Activated CD8-positive, alpha-beta T cell treated with anti-CD3 and anti-CD28 coated beads for 36 hours (primary cell): ENCODE data around the gene CSPG5. TPM values are rescaled to one million over a fixed set of nuclear protein-coding genes. Genes with fewer than 3 reads are reported as not detected.

ENCODE experiments used
- ATAC-seq: fragments of 200-7000 bp; cut with Tn5 transposase; one replicate; pipeline ENCODE4 v1.10.0; 2021; ENCODE audit warnings: mild to moderate bottlenecking, moderate library complexity
- CTCF ChIA-PET: fragments of 350-600 bp; sonication (Branson Sonifier 250); formaldehyde crosslinking; loops from one replicate; lab custom pipeline; 2021; ENCODE audit warnings: antibody characterized with exemption; lab: Charles Lee
- POLR2A ChIA-PET: fragments of 350-600 bp; sonication (Branson Sonifier 250); formaldehyde crosslinking; loops from one replicate; lab custom pipeline; 2021; ENCODE audit warnings: antibody characterized with exemption; lab: Charles Lee
- DNase-seq: peaks from one replicate; pipeline ENCODE4 v3.0.0-alpha.2; 2020
- H3K27ac Mint-ChIP-seq: one replicate; pipeline ENCODE4 v1.8.0; 2021; ENCODE audit warnings: mild to moderate bottlenecking, mixed read lengths
- H3K27me3 Mint-ChIP-seq: one replicate; pipeline ENCODE4 v1.8.0; 2021; ENCODE audit warnings: mixed read lengths
- H3K36me3 Mint-ChIP-seq: one replicate; pipeline ENCODE4 v1.8.0; 2021; ENCODE audit warnings: low read depth, mixed read lengths
- H3K4me1 Mint-ChIP-seq: one replicate; pipeline ENCODE4 v1.8.0; 2021; ENCODE audit warnings: low read depth, mixed read lengths
- H3K4me3 Mint-ChIP-seq: one replicate; pipeline ENCODE4 v1.8.0; 2021; ENCODE audit warnings: mild to moderate bottlenecking, moderate library complexity, mixed read lengths
- H3K9me3 Mint-ChIP-seq: one replicate; pipeline ENCODE4 v1.8.0; 2021; ENCODE audit warnings: mixed read lengths
- intact Hi-C: fragments of 100-400 bp; cut with micrococcal nuclease; formaldehyde crosslinking; loops from one replicate; pipeline ENCODE4 v1.10.0; 2022
- total RNA-seq, 2 experiments: library from RNA; stranded (reverse); gene quantifications; one replicate each; pipeline ENCODE4 v1.2.3, GENCODE V29; 2021
- TF ChIP-seq, protein P1 (sequence below): fragments of 200-600 bp; IDR thresholded peaks from one replicate; pipeline ENCODE4 v1.8.0; 2022; ENCODE audit warnings: antibody characterized with exemption, mild to moderate bottlenecking

The CSPG5 gene
- total RNA-seq, 2 experiments from 2014 or later: 0.54 to 0.58 TPM

DNA sequence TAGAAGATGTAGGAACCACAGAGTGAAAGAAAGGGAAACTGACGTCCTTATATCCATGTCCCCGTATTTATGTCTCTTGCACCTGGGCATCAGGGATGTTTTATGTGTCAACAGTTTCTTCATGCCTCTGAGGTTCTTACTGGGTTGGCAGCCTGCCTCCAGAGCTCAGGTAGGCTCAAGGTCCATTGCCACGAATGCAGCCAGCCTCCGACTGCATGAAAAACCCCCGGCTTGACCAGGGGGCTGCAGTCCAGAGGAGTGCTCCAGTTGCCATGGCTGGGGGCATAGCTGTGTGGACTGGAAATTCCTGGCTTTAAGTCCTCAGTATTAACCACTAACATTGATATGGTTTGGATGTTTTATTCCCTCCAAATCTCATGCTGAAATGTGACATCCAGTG lies 2.8 kb upstream of the CSPG5 start:
- TF ChIP-seq, protein P1, sequence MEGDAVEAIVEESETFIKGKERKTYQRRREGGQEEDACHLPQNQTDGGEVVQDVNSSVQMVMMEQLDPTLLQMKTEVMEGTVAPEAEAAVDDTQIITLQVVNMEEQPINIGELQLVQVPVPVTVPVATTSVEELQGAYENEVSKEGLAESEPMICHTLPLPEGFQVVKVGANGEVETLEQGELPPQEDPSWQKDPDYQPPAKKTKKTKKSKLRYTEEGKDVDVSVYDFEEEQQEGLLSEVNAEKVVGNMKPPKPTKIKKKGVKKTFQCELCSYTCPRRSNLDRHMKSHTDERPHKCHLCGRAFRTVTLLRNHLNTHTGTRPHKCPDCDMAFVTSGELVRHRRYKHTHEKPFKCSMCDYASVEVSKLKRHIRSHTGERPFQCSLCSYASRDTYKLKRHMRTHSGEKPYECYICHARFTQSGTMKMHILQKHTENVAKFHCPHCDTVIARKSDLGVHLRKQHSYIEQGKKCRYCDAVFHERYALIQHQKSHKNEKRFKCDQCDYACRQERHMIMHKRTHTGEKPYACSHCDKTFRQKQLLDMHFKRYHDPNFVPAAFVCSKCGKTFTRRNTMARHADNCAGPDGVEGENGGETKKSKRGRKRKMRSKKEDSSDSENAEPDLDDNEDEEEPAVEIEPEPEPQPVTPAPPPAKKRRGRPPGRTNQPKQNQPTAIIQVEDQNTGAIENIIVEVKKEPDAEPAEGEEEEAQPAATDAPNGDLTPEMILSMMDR: no peak
- ChIA-PET CTCF (no interaction called here), POLR2A (interaction anchor here (1.0 kb wide), 1 partner anchor 9 kb away, joined by 3 read pairs; no protein-coding TSS in a partner anchor)
- no peaks in the 10 kb centered on the region for H3K9me3 Mint-ChIP-seq
- no peak for ATAC-seq
- no peaks in the 10 kb centered on the region for H3K4me1 Mint-ChIP-seq
- intact Hi-C loops: no loop called here
- H3K27ac Mint-ChIP-seq: no peak overlapping the region
- no peak overlapping the region for H3K4me3 Mint-ChIP-seq
- no peak for DNase-seq
- H3K36me3 Mint-ChIP-seq: peaks cover 3% of the 10 kb centered on the region
- H3K27me3 Mint-ChIP-seq: peaks cover 16% of the 10 kb centered on the region

DNA sequence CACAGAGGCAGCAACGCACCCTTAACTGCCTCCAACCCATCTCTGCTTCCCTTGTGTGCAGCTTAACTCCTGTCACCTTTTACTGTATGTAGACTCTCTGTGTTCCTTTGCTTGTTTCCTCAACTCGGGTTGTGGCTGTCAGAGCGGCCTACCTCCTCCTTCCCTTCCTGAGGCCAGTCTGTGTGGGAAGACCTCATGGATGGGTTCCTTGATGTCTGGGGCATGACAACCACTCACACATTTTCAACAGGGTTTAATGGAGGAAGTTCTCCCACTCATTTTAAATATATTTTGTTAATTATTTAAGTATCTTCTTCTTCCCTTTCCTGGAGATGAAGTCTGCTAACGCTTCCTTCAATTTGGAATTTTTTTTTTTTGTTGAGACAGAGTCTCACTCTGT lies 1.8 kb upstream of the CSPG5 start:
- Mint-ChIP-seq H3K27me3 (peaks cover 18% of the 10 kb centered on the region), H3K4me3 (no peak overlapping the region), H3K9me3 (no peaks in the 10 kb centered on the region), H3K27ac (no peak overlapping the region), H3K4me1 (no peaks in the 10 kb centered on the region), H3K36me3 (no peaks in the 10 kb centered on the region)
- no peak for DNase-seq
- intact Hi-C loops: no loop called here
- ChIA-PET POLR2A (interaction anchor here (0.6 kb wide), 1 partner anchor 43 kb away, joined by 3 read pairs; no protein-coding TSS in a partner anchor), CTCF (no interaction called here)
- ATAC-seq: no peak
- TF ChIP-seq, protein P1: no peak

DNA sequence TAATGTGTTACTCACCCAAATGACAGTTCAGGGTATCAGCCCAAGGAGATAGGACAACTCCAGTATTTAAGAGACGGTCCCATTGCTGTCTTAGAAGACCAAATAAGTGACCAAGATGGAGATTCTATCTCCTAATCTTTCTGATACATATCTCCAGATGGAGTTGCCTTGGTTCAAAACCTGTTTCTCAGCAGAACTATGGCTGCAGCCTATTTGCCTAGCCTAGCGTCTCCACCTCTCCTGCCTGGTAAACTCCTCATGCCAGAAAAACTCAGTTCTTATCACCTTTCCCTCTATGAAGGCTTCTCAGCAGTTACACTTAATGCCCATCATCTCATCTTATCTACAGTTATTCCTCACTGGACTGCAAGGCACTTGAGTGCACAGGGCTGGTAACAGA lies 1.2 kb upstream of the CSPG5 start:
- TF ChIP-seq, protein P1: no peak
- DNase-seq: no peak
- Mint-ChIP-seq H3K36me3 (no peaks in the 10 kb centered on the region), H3K27me3 (peaks cover 18% of the 10 kb centered on the region), H3K4me3 (peak overlapping the region; percentile 1), H3K27ac (no peak overlapping the region), H3K4me1 (no peaks in the 10 kb centered on the region), H3K9me3 (no peaks in the 10 kb centered on the region)
- ChIA-PET POLR2A (interaction anchor here (0.6 kb wide), 1 partner anchor 42 kb away, joined by 3 read pairs; no protein-coding TSS in a partner anchor), CTCF (no interaction called here)
- no peak for ATAC-seq
- intact Hi-C loops: no loop called here

DNA sequence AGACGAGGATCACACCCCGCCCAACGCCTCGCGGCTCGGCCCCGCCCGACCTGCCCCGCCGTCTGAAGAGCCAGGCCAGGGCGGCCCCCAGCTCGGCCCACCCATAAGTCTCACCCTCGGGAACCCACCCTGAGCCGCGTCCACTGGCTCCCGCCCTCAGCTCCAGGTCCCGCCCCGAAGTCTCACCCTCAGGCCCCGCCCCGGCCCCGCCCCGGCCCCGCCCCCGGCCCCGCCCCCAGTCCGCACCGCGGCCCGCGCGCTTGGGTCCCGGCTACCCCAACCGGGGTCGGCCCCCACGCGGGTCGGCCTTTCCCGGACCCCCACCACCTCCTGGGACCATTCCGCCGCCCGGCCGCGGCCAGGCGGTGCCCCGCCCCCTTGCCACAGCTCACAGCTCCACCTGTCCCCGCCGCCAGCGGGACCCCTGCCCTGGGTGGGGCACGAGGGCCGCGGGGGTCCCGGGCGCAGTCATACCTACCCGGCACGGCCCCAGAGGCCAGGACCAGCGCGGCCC lies 489 bp downstream of the CSPG5 start:
- DNase-seq (peak; percentile 56), ATAC-seq (peak; percentile 72)
- ChIA-PET POLR2A (interaction anchor here (1.1 kb wide), 1 partner anchor 11 kb away, joined by 4 read pairs; no protein-coding TSS in a partner anchor), CTCF (interaction anchor here (1.8 kb wide), 1 partner anchor 56 kb away, joined by 6 read pairs; no protein-coding TSS in a partner anchor)
- Mint-ChIP-seq H3K4me3 (peak overlapping the region; percentile 60), H3K9me3 (no peaks in the 10 kb centered on the region), H3K4me1 (no peaks in the 10 kb centered on the region), H3K27ac (no peak overlapping the region), H3K27me3 (peaks cover 22% of the 10 kb centered on the region), H3K36me3 (no peaks in the 10 kb centered on the region)
- TF ChIP-seq, protein P1: no peak
- intact Hi-C loops: no loop called here

DNA sequence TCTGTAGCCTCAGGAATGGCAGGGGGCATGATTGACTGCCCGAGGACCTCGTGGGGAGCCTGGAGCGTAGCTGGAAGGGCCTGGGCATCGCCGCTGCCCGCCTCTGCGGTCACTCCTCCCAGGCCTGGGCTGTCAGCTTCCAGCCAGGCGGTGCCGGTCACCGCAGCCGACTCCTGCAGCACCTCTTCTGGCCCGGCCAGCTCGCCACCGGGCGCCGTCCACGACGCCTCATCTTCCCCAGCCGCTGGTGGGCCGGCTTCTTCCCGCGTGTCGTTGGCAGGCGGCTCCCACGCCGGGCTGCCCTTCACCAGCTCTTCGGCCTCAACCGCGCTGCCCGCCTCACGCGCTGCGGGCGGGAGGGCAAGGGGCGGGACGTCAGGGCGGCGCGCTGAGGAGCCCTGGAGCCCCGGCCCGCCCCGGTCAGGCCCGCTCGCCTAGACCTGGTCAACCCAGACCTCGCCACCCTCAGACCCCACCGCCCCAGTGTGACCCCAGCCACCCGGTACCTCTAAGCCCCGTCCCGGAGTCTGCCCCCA lies 1.0 kb downstream of the CSPG5 start:
- intact Hi-C loops: no loop called here
- TF ChIP-seq, protein P1: no peak
- peak overlapping the region; percentile 60 for H3K4me3 Mint-ChIP-seq

More for the DNA sequence above, 1.0 kb downstream of the CSPG5 start:
- Mint-ChIP-seq H3K9me3 (no peaks in the 10 kb centered on the region), H3K36me3 (no peaks in the 10 kb centered on the region), H3K4me1 (no peaks in the 10 kb centered on the region), H3K27ac (no peak overlapping the region), H3K27me3 (peaks cover 22% of the 10 kb centered on the region)
- ChIA-PET CTCF (interaction anchor here (1.8 kb wide), 1 partner anchor 55 kb away, joined by 6 read pairs; no protein-coding TSS in a partner anchor), POLR2A (interaction anchor here (1.1 kb wide), 1 partner anchor 12 kb away, joined by 4 read pairs; no protein-coding TSS in a partner anchor)
- ATAC-seq (no peak), DNase-seq (no peak)
